GM20000 (cell line): ENCODE results near the gene FMNL2.
A peak's percentile ranks its signal among the peaks of the same experiment; 100 is the strongest.

Experiments
- DNase-seq: peaks from one replicate; pipeline ENCODE4 v3.0.0; 2012; ENCODE audit warnings: low spot score
- CTCF ChIP-seq: IDR thresholded peaks from 2 replicates; pipeline ENCODE4 v1.5.1; 2012; ENCODE audit warnings: mild to moderate bottlenecking, control low read depth; ENCODE audit errors: extremely low read depth, missing control alignments

Gene FMNL2

GRCh38 chr2:152367547-152368390 is 32.8 kb downstream of the FMNL2 start:
- DNase-seq, result peak; percentile 23
- no peak for TF ChIP-seq CTCF

- DNase-seq, result no peak
- no peak for TF ChIP-seq CTCF
These were observed 34.3 kb downstream of the FMNL2 start for GRCh38 chr2:152369176-152369860.

DNA sequence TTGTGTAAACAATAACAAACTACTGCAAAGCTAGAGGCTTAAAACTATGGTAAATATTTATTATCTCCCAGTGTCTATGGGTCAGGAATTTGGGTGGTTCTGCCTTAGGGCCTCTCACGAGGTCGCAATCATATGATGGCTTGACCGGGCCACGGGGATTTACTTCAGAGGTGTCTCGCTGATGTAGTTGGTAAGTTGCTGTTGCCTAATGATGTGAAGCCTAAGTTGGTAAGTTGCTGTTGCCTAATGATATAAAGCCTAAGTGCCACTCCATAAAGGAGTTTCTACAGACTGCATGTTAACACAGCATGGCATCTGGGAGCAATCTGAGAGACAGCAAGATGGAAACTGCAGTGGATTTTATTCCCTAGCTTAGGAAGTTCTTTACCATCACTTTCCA is 35.8 kb downstream of the FMNL2 start:
- DNase-seq, result no peak
- no peak for TF ChIP-seq CTCF

GRCh38 chr2:152372438-152372984 is 37.5 kb downstream of the FMNL2 start:
- no peak for TF ChIP-seq CTCF
- no peak for DNase-seq

DNA sequence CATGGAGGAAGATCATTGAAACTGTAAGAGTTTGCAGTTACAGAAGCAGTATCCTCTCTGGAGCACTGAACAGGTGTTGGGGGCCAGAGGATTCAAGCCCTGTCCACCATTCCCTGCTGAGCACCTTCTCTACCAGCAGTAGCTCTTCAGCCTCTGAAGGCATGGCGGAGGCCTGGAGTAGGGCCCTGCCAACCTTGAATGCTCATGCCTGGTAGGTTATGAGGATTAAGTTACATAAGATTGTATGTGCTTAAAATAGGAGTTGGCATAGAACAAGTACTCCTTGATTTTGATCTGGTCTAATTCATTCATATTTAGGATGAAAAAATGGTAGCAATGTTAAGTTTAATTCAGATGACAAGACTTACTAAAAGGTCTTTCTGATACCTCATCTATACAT is 40.2 kb downstream of the FMNL2 start:
- DNase-seq, result no peak
- no peak for TF ChIP-seq CTCF

DNA sequence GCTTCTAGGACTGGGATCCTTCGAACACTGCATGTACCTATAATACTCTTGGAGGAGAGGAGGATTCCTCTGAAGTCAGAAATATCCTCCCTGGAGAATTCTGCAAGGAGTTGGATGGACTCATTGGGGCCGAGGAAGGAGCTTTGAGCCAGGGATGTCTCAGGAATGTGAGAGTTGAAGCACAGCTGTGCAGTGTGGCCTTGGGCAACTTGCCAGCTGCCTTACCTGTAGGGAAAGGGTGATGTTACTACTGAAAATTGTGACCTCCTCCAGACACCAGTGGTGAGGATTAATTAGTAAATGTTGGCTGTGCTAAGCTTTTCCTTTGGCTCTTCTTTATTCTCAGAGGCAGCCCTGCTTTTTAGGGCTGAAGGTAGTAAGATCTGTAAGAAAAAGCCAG is 41.4 kb downstream of the FMNL2 start:
- TF ChIP-seq CTCF, result no peak
- DNase-seq, result no peak

- no peak for DNase-seq
- TF ChIP-seq CTCF, result no peak
These were observed 42.0 kb downstream of the FMNL2 start for GRCh38 chr2:152376968-152377367.
